Activated CD8-positive, alpha-beta memory T cell treated with anti-CD3 and anti-CD28 coated beads, Interleukin-2, amount 50 U/mL, for 24 hours (primary cell): ENCODE measurements around the gene GAP43.
"Not testable (repeated sequence)": the region's sequence is repeated elsewhere in the genome, so short reads cannot be mapped to it uniquely, and the experiment has no call there.

Experiments used
- DNase-seq: peaks from one replicate; pipeline ENCODE4 v3.0.0-alpha.2; 2020; ENCODE audit errors: extremely low read depth

GAP43 gene

GRCh38 chr3:115698851-115699591 is 75.7 kb downstream of the GAP43 start:
- DNase-seq, result no peak

GRCh38 chr3:115699706-115700105 is 76.4 kb downstream of the GAP43 start:
- no peak for DNase-seq

- DNase-seq, result no peak
Observed at GRCh38 chr3:115702598-115702997, 79.3 kb downstream of the GAP43 start.

GRCh38 chr3:115704661-115705338 is 81.5 kb downstream of the GAP43 start:
- DNase-seq, result no peak

GRCh38 chr3:115706311-115706829 is 83.1 kb downstream of the GAP43 start:
- DNase-seq, result no peak

- DNase-seq, result no peak
Observed at GRCh38 chr3:115708540-115708939, 85.2 kb downstream of the GAP43 start.

GRCh38 chr3:115709093-115709492 is 85.8 kb downstream of the GAP43 start:
- DNase-seq, result no peak

- DNase-seq, result no peak
Observed at GRCh38 chr3:115709931-115710330, 86.6 kb downstream of the GAP43 start.

- DNase-seq, result no peak
Observed at GRCh38 chr3:115710799-115711198, 87.5 kb downstream of the GAP43 start.

GRCh38 chr3:115712871-115713270 is 89.6 kb downstream of the GAP43 start:
- no peak for DNase-seq

- DNase-seq, result no peak
Observed at GRCh38 chr3:115713284-115713683, 90.0 kb downstream of the GAP43 start.

- DNase-seq, result no peak
Observed at GRCh38 chr3:115715241-115715745, 92.0 kb downstream of the GAP43 start.

- DNase-seq, result no peak
Observed at GRCh38 chr3:115720983-115721382, 97.7 kb downstream of the GAP43 start.

GRCh38 chr3:115725800-115726199 is 102.5 kb downstream of the GAP43 start:
- no peak for DNase-seq

- DNase-seq, result no peak
Observed at GRCh38 chr3:115727135-115727534, 103.8 kb downstream of the GAP43 start.

GRCh38 chr3:115728013-115728412 is 104.7 kb downstream of the GAP43 start:
- no peak for DNase-seq

- DNase-seq, result not testable (repeated sequence)
Observed at GRCh38 chr3:115736341-115736740, 113.0 kb downstream of the GAP43 start.

- DNase-seq, result no peak
Observed at GRCh38 chr3:115741650-115742049, 118.3 kb downstream of the GAP43 start.

- not testable (repeated sequence) for DNase-seq
Observed at GRCh38 chr3:115744516-115744915, 121.2 kb downstream of the GAP43 start.

- DNase-seq, result not testable (repeated sequence)
Observed at GRCh38 chr3:115752978-115753377, 129.7 kb downstream of the GAP43 start.

- no peak for DNase-seq
Observed at GRCh38 chr3:115758076-115758763, 134.9 kb downstream of the GAP43 start.

- no peak for DNase-seq
Observed at GRCh38 chr3:115760716-115761115, 137.4 kb downstream of the GAP43 start.
